ENCODE measurements around the gene CELF1. TPM values are rescaled to one million over a fixed set of nuclear protein-coding genes. Genes with fewer than 3 reads are reported as not detected.

Gene CELF1
- total RNA-seq, 2 experiments from 2014 or later, result 104 to 105 TPM

GRCh38 chr11:47502767-47503166 is 50.2 kb downstream of the CELF1 start:
- H3K4me3 Mint-ChIP-seq, result no peak overlapping the region
- no peak overlapping the region for H3K27ac Mint-ChIP-seq
- POLR2A ChIA-PET, result no interaction called here

DNA sequence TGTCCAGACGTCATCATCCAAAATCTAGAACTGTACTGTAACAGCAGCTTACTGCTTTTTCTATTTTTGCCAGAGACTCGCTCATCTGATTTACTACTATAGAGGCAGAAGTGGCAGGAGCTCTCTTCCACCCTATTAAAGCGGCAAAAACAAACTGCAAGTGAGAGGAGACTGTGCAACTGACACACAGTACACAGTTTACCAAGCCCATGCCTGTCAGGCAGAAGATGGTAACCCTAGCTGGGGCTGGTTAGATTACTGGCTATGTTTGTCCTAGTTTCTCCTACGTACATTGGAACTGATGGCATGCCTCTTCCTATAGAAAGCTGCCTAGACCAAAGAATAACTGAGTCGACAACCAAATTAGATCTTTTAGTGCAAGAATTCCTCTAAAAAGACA is 51.8 kb downstream of the CELF1 start:
- no peaks in the 10 kb centered on the region for H3K27me3 Mint-ChIP-seq
- ChIA-PET POLR2A (interaction anchor here (0.7 kb wide), 1 partner anchor 11 kb away, joined by 3 read pairs; no protein-coding TSS in a partner anchor), CTCF (no interaction called here)
- peaks cover 35% of the 10 kb centered on the region for H3K36me3 Mint-ChIP-seq (ENCODE audit: low read depth)
- no peak overlapping the region for H3K27ac Mint-ChIP-seq
- no peak for DNase-seq
- no peaks in the 10 kb centered on the region for H3K9me3 Mint-ChIP-seq
- no peak overlapping the region for H3K4me3 Mint-ChIP-seq
- H3K4me1 Mint-ChIP-seq, result peaks cover 36% of the 10 kb centered on the region

More at GRCh38 chr11:47502767-47503166, 50.2 kb downstream of the CELF1 start:
- CTCF ChIA-PET, result no interaction called here
- DNase-seq, result no peak
- no peaks in the 10 kb centered on the region for H3K9me3 Mint-ChIP-seq
- peaks cover 35% of the 10 kb centered on the region for H3K36me3 Mint-ChIP-seq (ENCODE audit: low read depth)
- peaks cover 52% of the 10 kb centered on the region for H3K4me1 Mint-ChIP-seq
- no peaks in the 10 kb centered on the region for H3K27me3 Mint-ChIP-seq

DNA sequence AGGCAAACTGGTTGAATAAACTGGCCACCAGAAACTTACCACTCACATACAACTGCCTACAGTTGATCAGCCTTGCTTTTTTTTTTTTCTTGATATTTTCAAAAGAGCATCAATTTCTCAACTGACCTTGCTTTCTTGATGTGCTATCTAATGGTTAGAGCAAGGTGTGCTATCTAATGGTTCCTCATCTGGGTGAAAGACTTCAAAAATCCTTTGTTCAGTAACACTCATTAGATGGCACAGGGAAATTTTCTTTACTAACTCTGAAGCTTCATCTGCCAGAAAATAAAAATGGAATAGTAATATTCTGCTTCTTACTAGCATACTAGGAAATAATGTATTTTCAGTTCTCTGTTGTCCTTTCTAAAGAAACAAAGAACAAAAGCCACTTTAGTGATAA is 52.8 kb downstream of the CELF1 start:
- DNase-seq, result no peak

GRCh38 chr11:47499614-47500013 is 53.3 kb downstream of the CELF1 start:
- H3K4me3 Mint-ChIP-seq, result no peak overlapping the region
- peak overlapping the region; percentile 1 for H3K27ac Mint-ChIP-seq
- ChIA-PET CTCF (interaction anchor here (1.5 kb wide), 1 partner anchor 9 kb away, joined by 6 read pairs; no protein-coding TSS in a partner anchor), POLR2A (interaction anchor here (0.6 kb wide), 1 partner anchor 128 kb away, joined by 3 read pairs; no protein-coding TSS in a partner anchor)
- H3K27me3 Mint-ChIP-seq, result no peaks in the 10 kb centered on the region
- H3K4me1 Mint-ChIP-seq, result peaks cover 31% of the 10 kb centered on the region
- DNase-seq, result no peak
- no peaks in the 10 kb centered on the region for H3K9me3 Mint-ChIP-seq
- peaks cover 30% of the 10 kb centered on the region for H3K36me3 Mint-ChIP-seq (ENCODE audit: low read depth)

More for the DNA sequence above, 52.8 kb downstream of the CELF1 start:
- Mint-ChIP-seq H3K27ac (no peak overlapping the region), H3K36me3 (ENCODE audit: low read depth) (peaks cover 34% of the 10 kb centered on the region), H3K4me3 (no peak overlapping the region), H3K9me3 (no peaks in the 10 kb centered on the region), H3K4me1 (peaks cover 34% of the 10 kb centered on the region), H3K27me3 (no peaks in the 10 kb centered on the region)
- POLR2A ChIA-PET, result no interaction called here
- CTCF ChIA-PET, result no interaction called here

DNA sequence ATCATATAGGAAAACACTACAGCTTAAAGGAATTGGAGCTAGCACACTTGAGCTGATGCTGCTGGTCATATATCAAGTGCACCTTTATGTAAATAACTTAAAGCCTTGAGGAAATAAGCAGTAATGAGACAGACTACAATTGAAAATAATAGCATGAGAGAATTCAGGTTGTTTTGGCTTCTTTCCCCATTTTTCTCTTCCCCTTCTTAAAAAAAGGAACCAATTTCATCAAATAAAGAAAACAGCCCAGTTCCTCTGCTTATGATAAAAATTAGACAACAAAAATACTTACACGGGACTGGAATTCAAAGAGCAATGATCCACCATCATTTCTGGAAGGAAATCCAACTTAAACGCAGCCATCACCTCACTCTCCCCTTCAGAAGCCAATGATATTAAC is 53.8 kb downstream of the CELF1 start:
- Mint-ChIP-seq H3K4me1 (peaks cover 31% of the 10 kb centered on the region), H3K27ac (peak overlapping the region; percentile 1), H3K36me3 (ENCODE audit: low read depth) (peaks cover 34% of the 10 kb centered on the region), H3K27me3 (no peaks in the 10 kb centered on the region), H3K9me3 (no peaks in the 10 kb centered on the region), H3K4me3 (no peak overlapping the region)
- ChIA-PET POLR2A (interaction anchor here (0.6 to 1.5 kb wide), 2 partner anchors 10 to 128 kb away, joined by 3 to 6 read pairs; no protein-coding TSS in a partner anchor), CTCF (interaction anchor here (1.5 kb wide), 1 partner anchor 10 kb away, joined by 6 read pairs; no protein-coding TSS in a partner anchor)
- DNase-seq, result no peak

DNA sequence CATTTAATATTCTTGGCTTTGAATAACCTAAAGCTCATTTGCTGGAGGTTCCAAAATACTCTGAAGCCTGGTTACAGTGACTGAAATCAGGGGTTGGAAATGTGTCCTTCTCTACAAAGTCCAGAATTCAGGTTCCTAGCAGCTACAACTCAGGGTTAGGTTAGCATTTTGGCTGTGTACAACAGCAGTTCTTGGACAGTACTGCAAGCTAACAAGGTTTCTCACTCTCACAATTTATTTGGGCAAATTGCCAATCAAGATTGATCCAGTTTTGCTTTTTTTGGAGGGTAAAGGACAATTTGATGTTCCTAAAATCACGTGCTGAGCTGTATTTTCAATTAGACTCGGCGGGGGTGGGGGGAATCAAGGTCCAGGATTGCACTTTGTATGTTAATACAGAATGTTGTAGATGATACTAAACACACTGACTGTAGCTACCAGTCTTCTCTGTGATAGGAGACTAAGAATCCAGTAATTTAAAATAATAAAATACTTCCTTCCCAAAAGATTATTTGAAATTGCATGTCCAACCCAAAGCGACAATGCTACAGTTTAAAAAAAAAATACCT is 54.3 kb downstream of the CELF1 start:
- CTCF ChIA-PET, result interaction anchor here (1.5 kb wide), 1 partner anchor 10 kb away, joined by 6 read pairs; no protein-coding TSS in a partner anchor
- no peaks in the 10 kb centered on the region for H3K9me3 Mint-ChIP-seq
- no peak overlapping the region for H3K4me3 Mint-ChIP-seq
- H3K36me3 Mint-ChIP-seq (ENCODE audit: low read depth), result peaks cover 38% of the 10 kb centered on the region
- no peak for DNase-seq
- H3K27me3 Mint-ChIP-seq, result no peaks in the 10 kb centered on the region
- no peak overlapping the region for H3K27ac Mint-ChIP-seq
- POLR2A ChIA-PET, result interaction anchor here (0.6 to 1.5 kb wide), 4 partner anchors 9 to 129 kb away, joined by 3 to 6 read pairs (median 3); no protein-coding TSS in a partner anchor
- H3K4me1 Mint-ChIP-seq, result peaks cover 27% of the 10 kb centered on the region

DNA sequence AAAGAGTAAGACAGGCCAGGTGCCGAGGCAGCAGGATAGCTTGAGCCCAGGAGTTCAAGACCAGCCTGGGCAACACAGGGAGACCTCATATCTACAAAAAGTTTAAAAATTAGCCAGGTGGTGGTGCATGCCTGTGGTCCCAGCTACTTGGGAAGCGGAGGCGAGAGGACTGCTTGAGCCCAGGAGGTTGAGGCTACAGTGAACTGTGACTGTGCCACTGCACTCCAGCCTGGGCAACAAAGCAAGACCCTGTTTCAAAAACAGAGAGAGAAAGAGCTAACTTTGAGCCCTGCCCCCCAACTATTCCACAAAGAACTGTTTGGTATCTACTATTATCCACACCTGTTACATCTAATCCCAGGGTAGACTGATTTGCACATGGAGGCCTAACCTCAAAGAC is 54.8 kb downstream of the CELF1 start:
- no peak overlapping the region for H3K4me3 Mint-ChIP-seq
- CTCF ChIA-PET, result interaction anchor here (1.5 kb wide), 1 partner anchor 11 kb away, joined by 6 read pairs; no protein-coding TSS in a partner anchor
- no peaks in the 10 kb centered on the region for H3K27me3 Mint-ChIP-seq
- POLR2A ChIA-PET, result interaction anchor here (0.7 to 1.5 kb wide), 3 partner anchors 8 to 20 kb away, joined by 3 to 6 read pairs (median 3); no protein-coding TSS in a partner anchor
- H3K4me1 Mint-ChIP-seq, result peaks cover 24% of the 10 kb centered on the region
- no peak overlapping the region for H3K27ac Mint-ChIP-seq
- no peak for DNase-seq
- H3K36me3 Mint-ChIP-seq (ENCODE audit: low read depth), result peaks cover 40% of the 10 kb centered on the region
- no peaks in the 10 kb centered on the region for H3K9me3 Mint-ChIP-seq

DNA sequence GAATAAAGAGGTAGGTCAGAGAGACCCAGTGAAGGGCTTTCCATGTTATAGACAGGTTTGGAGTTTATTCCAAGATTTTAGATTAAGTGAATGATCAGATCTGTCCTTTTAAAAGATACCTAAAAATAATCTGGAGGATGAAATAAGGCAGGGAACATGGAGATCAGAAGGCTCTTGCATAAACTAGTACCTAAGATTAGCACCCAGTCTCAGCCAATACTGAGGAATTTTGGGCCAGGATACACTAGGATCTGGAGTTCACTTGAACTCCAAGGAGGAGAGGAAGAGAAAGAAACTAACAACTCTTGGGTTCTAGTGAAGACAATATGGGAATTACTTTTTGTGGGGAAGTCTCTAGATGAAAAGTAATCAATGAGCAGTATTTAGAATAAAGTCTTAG is 56.1 kb downstream of the CELF1 start:
- CTCF ChIA-PET, result no interaction called here

DNA sequence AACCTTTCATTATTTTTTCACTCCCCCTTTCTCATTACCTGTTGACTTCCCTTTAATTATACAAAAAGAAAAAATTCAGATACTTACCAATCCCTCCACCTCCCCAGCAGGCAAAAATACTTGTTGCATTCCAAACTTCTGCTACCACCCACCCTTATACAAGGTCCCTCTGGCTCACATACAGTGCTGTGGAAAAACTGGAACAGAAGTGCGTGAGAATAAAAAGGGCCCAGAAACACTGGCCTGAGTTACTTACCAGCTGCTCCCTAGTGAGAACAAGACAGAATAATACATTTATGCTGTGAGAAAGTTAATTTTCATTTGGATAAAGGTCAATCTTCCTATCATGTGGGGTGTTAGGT is 57.1 kb downstream of the CELF1 start:
- Mint-ChIP-seq H3K27me3 (no peaks in the 10 kb centered on the region), H3K4me1 (peaks cover 15% of the 10 kb centered on the region), H3K4me3 (no peak overlapping the region), H3K27ac (no peak overlapping the region), H3K9me3 (no peaks in the 10 kb centered on the region), H3K36me3 (ENCODE audit: low read depth) (peaks cover 36% of the 10 kb centered on the region)
- CTCF ChIA-PET, result no interaction called here
- DNase-seq, result no peak
- POLR2A ChIA-PET, result interaction anchor here (1.1 to 1.5 kb wide), 2 partner anchors 8 to 10 kb away, joined by 3 read pairs; no protein-coding TSS in a partner anchor

More for the DNA sequence above, 56.1 kb downstream of the CELF1 start:
- no peak overlapping the region for H3K4me3 Mint-ChIP-seq
- H3K9me3 Mint-ChIP-seq, result no peaks in the 10 kb centered on the region
- peaks cover 19% of the 10 kb centered on the region for H3K4me1 Mint-ChIP-seq
- POLR2A ChIA-PET, result no interaction called here
- DNase-seq, result no peak
- H3K27ac Mint-ChIP-seq, result no peak overlapping the region
- H3K27me3 Mint-ChIP-seq, result no peaks in the 10 kb centered on the region
- peaks cover 37% of the 10 kb centered on the region for H3K36me3 Mint-ChIP-seq (ENCODE audit: low read depth)

DNA sequence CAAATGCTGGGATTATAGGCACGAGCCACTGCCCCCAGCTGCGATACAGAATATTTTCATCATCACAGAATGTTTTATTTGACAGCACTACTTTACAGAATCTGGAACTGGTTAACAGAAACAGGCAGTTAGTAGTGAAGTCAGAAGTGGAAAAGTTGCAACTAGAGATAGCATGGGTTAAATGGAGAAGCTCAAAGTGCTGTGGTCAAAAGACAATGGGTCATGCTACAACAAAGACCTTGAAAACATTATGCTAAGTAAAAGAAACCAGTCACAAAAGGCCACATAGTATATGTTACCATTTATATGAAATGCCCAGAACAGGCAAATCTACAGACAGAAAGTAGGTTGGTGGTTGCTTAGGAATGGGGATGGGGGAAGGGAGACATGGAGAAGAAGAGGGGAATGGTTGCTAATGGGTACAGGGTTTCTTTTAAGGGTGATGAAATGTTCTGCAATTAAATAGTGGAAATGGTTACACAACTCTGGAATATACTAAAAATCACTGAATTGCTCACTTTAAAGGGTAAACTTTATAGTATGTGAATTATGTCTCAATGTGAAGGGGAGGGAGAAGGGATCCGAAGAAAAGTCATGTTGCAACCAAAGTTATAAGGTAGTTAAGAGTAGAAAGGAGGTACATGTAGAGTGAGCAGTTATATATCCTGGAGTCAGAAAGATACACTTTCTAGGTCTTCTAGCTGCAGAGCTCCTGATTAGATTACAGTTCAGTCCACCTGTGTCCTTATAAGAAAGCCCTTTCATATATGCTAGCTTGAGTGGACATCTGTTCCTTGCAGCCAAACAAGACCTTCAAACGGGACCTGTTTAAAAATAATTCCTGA is 57.7 kb downstream of the CELF1 start:
- Mint-ChIP-seq H3K36me3 (ENCODE audit: low read depth) (peaks cover 30% of the 10 kb centered on the region), H3K9me3 (no peaks in the 10 kb centered on the region), H3K27ac (no peak overlapping the region), H3K4me1 (peaks cover 11% of the 10 kb centered on the region), H3K27me3 (no peaks in the 10 kb centered on the region), H3K4me3 (no peak overlapping the region)
- ChIA-PET CTCF (no interaction called here), POLR2A (interaction anchor here (1.1 to 1.5 kb wide), 2 partner anchors 7 to 11 kb away, joined by 3 read pairs; no protein-coding TSS in a partner anchor)
- no peak for DNase-seq

- CTCF ChIA-PET, result interaction anchor here (0.6 to 1.2 kb wide), 2 partner anchors 36 to 215 kb away, joined by 3 to 5 read pairs; no protein-coding TSS in a partner anchor
- no peak for DNase-seq
- peak overlapping the region; percentile 48 for H3K27ac Mint-ChIP-seq
- H3K4me1 Mint-ChIP-seq, result peaks cover 17% of the 10 kb centered on the region
- H3K27me3 Mint-ChIP-seq, result no peaks in the 10 kb centered on the region
- peaks cover 53% of the 10 kb centered on the region for H3K36me3 Mint-ChIP-seq (ENCODE audit: low read depth)
- no peaks in the 10 kb centered on the region for H3K9me3 Mint-ChIP-seq
- H3K4me3 Mint-ChIP-seq, result no peak overlapping the region
- POLR2A ChIA-PET, result interaction anchor here (1.1 to 1.4 kb wide), 2 partner anchors 9 to 10 kb away, joined by 3 read pairs; no protein-coding TSS in a partner anchor
Observed at GRCh38 chr11:47489395-47489755, 63.6 kb downstream of the CELF1 start.

GRCh38 chr11:47488674-47489394 is 64.1 kb downstream of the CELF1 start:
- no peak for DNase-seq
- ChIA-PET CTCF (interaction anchor here (0.6 to 1.2 kb wide), 2 partner anchors 35 to 215 kb away, joined by 3 to 5 read pairs; no protein-coding TSS in a partner anchor), POLR2A (interaction anchor here (1.0 to 1.4 kb wide), 2 partner anchors 10 to 65 kb away, joined by 3 read pairs; no protein-coding TSS in a partner anchor)
- Mint-ChIP-seq H3K36me3 (ENCODE audit: low read depth) (peaks cover 53% of the 10 kb centered on the region), H3K27ac (peak overlapping the region; percentile 48), H3K27me3 (no peaks in the 10 kb centered on the region), H3K4me3 (no peak overlapping the region), H3K4me1 (peaks cover 17% of the 10 kb centered on the region), H3K9me3 (no peaks in the 10 kb centered on the region)
